Esophagus squamous epithelium (tissue), 4 donors: ENCODE results near the gene POLK.

Experiments
- POLR2A ChIP-seq, 4 donors: fragments of 450-650 bp; IDR thresholded peaks; one replicate each; pipeline ENCODE4 v1.6.1; 2017; ENCODE audit warnings: antibody characterized with exemption in 4 of 4, mild to moderate bottlenecking in 4 of 4, moderate library complexity in 3 of 4
- TF ChIP-seq, protein P1 (sequence below), 6 experiments: fragments of 450-650 bp in 4 of 6; fragments of 200-600 bp in 2 of 6; sonication (generic) in 2 of 6; IDR thresholded peaks; one replicate each; pipeline ENCODE4 v1.5.1; 2016 to 2019; ENCODE audit warnings: antibody characterized with exemption in 6 of 6, mild to moderate bottlenecking in 4 of 6, moderate library complexity in 4 of 6

- TF ChIP-seq, protein P1, sequence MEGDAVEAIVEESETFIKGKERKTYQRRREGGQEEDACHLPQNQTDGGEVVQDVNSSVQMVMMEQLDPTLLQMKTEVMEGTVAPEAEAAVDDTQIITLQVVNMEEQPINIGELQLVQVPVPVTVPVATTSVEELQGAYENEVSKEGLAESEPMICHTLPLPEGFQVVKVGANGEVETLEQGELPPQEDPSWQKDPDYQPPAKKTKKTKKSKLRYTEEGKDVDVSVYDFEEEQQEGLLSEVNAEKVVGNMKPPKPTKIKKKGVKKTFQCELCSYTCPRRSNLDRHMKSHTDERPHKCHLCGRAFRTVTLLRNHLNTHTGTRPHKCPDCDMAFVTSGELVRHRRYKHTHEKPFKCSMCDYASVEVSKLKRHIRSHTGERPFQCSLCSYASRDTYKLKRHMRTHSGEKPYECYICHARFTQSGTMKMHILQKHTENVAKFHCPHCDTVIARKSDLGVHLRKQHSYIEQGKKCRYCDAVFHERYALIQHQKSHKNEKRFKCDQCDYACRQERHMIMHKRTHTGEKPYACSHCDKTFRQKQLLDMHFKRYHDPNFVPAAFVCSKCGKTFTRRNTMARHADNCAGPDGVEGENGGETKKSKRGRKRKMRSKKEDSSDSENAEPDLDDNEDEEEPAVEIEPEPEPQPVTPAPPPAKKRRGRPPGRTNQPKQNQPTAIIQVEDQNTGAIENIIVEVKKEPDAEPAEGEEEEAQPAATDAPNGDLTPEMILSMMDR (IDR thresholded peaks at IDR 0.05), result no peak
- TF ChIP-seq POLR2A (IDR thresholded peaks at IDR 0.05), result no peak
These were observed 90.3 kb downstream of the POLK start for GRCh38 chr5:75601996-75602395.
